GM12865 (cell line): ENCODE results near the gene SPAG16.

ENCODE experiments used
- DNase-seq: peaks from one replicate; pipeline ENCODE4 v3.0.0; 2010; ENCODE audit warnings: low read depth
- H3K4me3 ChIP-seq: 2 replicates; pipeline ENCODE4 v1.5.1; 2011; ENCODE audit warnings: mild to moderate bottlenecking, low read depth, low read length, control low read depth
- CTCF ChIP-seq: IDR thresholded peaks from 2 replicates; pipeline ENCODE4 v1.5.1; 2011; ENCODE audit warnings: low read length, control low read depth, low read depth, inconsistent platforms; ENCODE audit not compliant: insufficient read depth; ENCODE audit errors: missing control alignments

Gene SPAG16

GRCh38 chr2:213279971-213280370 lies 4.3 kb upstream of the SPAG16 start:
- DNase-seq: no peak
- no peak for TF ChIP-seq CTCF
- no peak overlapping the region for H3K4me3 ChIP-seq

GRCh38 chr2:213281156-213281555 lies 3.1 kb upstream of the SPAG16 start:
- no peak for DNase-seq
- no peak overlapping the region for H3K4me3 ChIP-seq
- TF ChIP-seq CTCF: no peak

- no peak overlapping the region for H3K4me3 ChIP-seq
- no peak for DNase-seq
- no peak for TF ChIP-seq CTCF
These were observed 1.1 kb downstream of the SPAG16 start for GRCh38 chr2:213285404-213285803.

GRCh38 chr2:213286161-213286560 lies 1.9 kb downstream of the SPAG16 start:
- DNase-seq: no peak
- no peak for TF ChIP-seq CTCF
- H3K4me3 ChIP-seq: no peak overlapping the region

- no peak for TF ChIP-seq CTCF
- no peak for DNase-seq
- no peak overlapping the region for H3K4me3 ChIP-seq
These were observed 4.8 kb downstream of the SPAG16 start for GRCh38 chr2:213288913-213289700.

GRCh38 chr2:213290501-213290900 lies 6.2 kb downstream of the SPAG16 start:
- no peak overlapping the region for H3K4me3 ChIP-seq
- DNase-seq: no peak
- TF ChIP-seq CTCF: no peak

GRCh38 chr2:213296270-213296669 lies 12.0 kb downstream of the SPAG16 start:
- DNase-seq: no peak
- TF ChIP-seq CTCF: no peak
- no peak overlapping the region for H3K4me3 ChIP-seq
